GM23248 (cell line): ENCODE measurements around the gene NUP210. TPM values are rescaled to one million over a fixed set of nuclear protein-coding genes. Genes with fewer than 3 reads are reported as not detected.

Source experiments
- DNase-seq: peaks from one replicate; pipeline ENCODE4 v3.0.0-alpha.2; 2015
- H2AFZ ChIP-seq: fragments of 200-600 bp; sonication (generic); 2 replicates; pipeline ENCODE4 v1.6.1; 2016; ENCODE audit warnings: antibody characterized with exemption
- H3F3A ChIP-seq: fragments of 200-600 bp; sonication (generic); 2 replicates; pipeline ENCODE4 v1.6.1; 2016; ENCODE audit warnings: mild to moderate bottlenecking, antibody characterized with exemption, mixed run types; ENCODE audit not compliant: insufficient read depth
- H3K27ac ChIP-seq: fragments of 200-600 bp; sonication (generic); 2 replicates; pipeline ENCODE4 v1.5.1; 2016; ENCODE audit warnings: mild to moderate bottlenecking
- H3K27me3 ChIP-seq: fragments of 200-600 bp; sonication (generic); replicated peaks from 2 replicates; pipeline ENCODE4 v1.6.1; 2016; ENCODE audit warnings: mild to moderate bottlenecking; ENCODE audit not compliant: insufficient read depth
- H3K36me3 ChIP-seq: fragments of 200-600 bp; sonication (generic); 2 replicates; pipeline ENCODE4 v1.6.1; 2016; ENCODE audit warnings: low read depth, mild to moderate bottlenecking
- H3K4me1 ChIP-seq: fragments of 200-600 bp; sonication (generic); 2 replicates; pipeline ENCODE4 v1.6.1; 2016; ENCODE audit warnings: mild to moderate bottlenecking; ENCODE audit not compliant: insufficient read depth
- H3K4me2 ChIP-seq: fragments of 200-600 bp; sonication (generic); one replicate; pipeline ENCODE4 v1.6.1; 2016; ENCODE audit warnings: mild to moderate bottlenecking; ENCODE audit not compliant: unreplicated experiment
- H3K4me3 ChIP-seq: fragments of 200-600 bp; sonication (generic); 2 replicates; pipeline ENCODE4 v1.5.1; 2016; ENCODE audit warnings: mild to moderate bottlenecking
- H3K79me2 ChIP-seq: fragments of 200-600 bp; sonication (generic); 2 replicates; pipeline ENCODE4 v1.6.1; 2016; ENCODE audit warnings: mild to moderate bottlenecking; ENCODE audit not compliant: insufficient read depth
- H3K9ac ChIP-seq: fragments of 200-600 bp; sonication (generic); 2 replicates; pipeline ENCODE4 v1.6.1; 2016; ENCODE audit warnings: mild to moderate bottlenecking
- H3K9me2 ChIP-seq: fragments of 200-600 bp; sonication (generic); 2 replicates; pipeline ENCODE4 v1.6.1; 2016; ENCODE audit warnings: mixed run types, mild to moderate bottlenecking, moderate library complexity; ENCODE audit not compliant: insufficient read depth
- H3K9me3 ChIP-seq: fragments of 200-600 bp; sonication (generic); one replicate; pipeline ENCODE4 v1.6.1; 2017; ENCODE audit warnings: low read depth
- H4K20me1 ChIP-seq: fragments of 200-600 bp; sonication (generic); 2 replicates; pipeline ENCODE4 v1.6.0; 2016; ENCODE audit not compliant: insufficient read depth
- EZH2 ChIP-seq: fragments of 200-600 bp; sonication (generic); IDR thresholded peaks from 2 replicates; pipeline ENCODE4 v1.6.1; 2018; ENCODE audit warnings: antibody characterized with exemption, mild to moderate bottlenecking; ENCODE audit not compliant: insufficient read depth, poor library complexity, severe bottlenecking
- EZH2phosphoT487 ChIP-seq: fragments of 200-600 bp; sonication (generic); IDR thresholded peaks from 2 replicates; pipeline ENCODE4 v1.6.1; 2018; ENCODE audit warnings: antibody characterized with exemption, moderate library complexity, mild to moderate bottlenecking, low read depth; ENCODE audit not compliant: insufficient read depth
- WGBS, 2 experiments: methylation state at CpG; one replicate each; pipeline ENCODE4 v1.1.6; 2015 to 2017; ENCODE audit warnings: low lambda C conversion rate in 2 of 2, low coverage in 1 of 2; ENCODE audit errors: missing lambda C conversion rate in 2 of 2; 5-methylcytosine and 5-hydroxymethylcytosine counted together
- in situ Hi-C: fragments of 300-500 bp; cut with MboI; formaldehyde crosslinking; loops from 2 replicates; pipeline ENCODE4 v1.15.0; 2020
- polyA plus RNA-seq: library from polyadenylated mRNA; unstranded; fragments of >200 nt; fragmentation: Nextera tagmentation; extraction: Ambion mirVana; gene quantifications from 2 replicates; pipeline ENCODE4 v1.2.1, GENCODE V29; 2016
- total RNA-seq: library from RNA; depleted of rRNA; stranded (reverse); fragments of >200 nt; shearing (Covaris generic); gene quantifications from 2 replicates; pipeline ENCODE4 v1.2.3, GENCODE V29; 2014

The NUP210 gene
- total and polyA plus RNA-seq, 2 experiments from 2014 or later: 0.04 TPM; not detected in 1

- Histone ChIP-seq H3K9me2 (no peaks in the 10 kb centered on the region), H3K27ac (no peak overlapping the region), H3K27me3 (no peaks in the 10 kb centered on the region), H3K4me3 (no peak overlapping the region), H3F3A (no peaks in the 10 kb centered on the region), H3K36me3 (no peaks in the 10 kb centered on the region), H2AFZ (no peak overlapping the region), H3K79me2 (no peaks in the 10 kb centered on the region), H3K4me1 (no peaks in the 10 kb centered on the region), H4K20me1 (no peaks in the 10 kb centered on the region), H3K9ac (no peak overlapping the region), H3K9me3 (no peaks in the 10 kb centered on the region), H3K4me2 (no peak overlapping the region)
- DNase-seq: no peak
- TF ChIP-seq EZH2phosphoT487 (no peak), EZH2 (no peak)
- in situ Hi-C loops: no loop called here
- 56 to 70% methylated on average over 10 to 11 of the region's 11 CpGs for WGBS, 2 experiments
These were observed 113.1 kb downstream of the NUP210 start for GRCh38 chr3:13307041-13307440.

- no peaks in the 10 kb centered on the region for H3F3A ChIP-seq
- TF ChIP-seq EZH2phosphoT487 (no peak), EZH2 (no peak)
- H3K27me3 ChIP-seq: no peaks in the 10 kb centered on the region
- H3K4me2 ChIP-seq: no peak overlapping the region
- no peak overlapping the region for H2AFZ ChIP-seq
- H3K36me3 ChIP-seq: no peaks in the 10 kb centered on the region
- 28 to 34% methylated on average over 4 of the region's 4 CpGs for WGBS, 2 experiments
- H4K20me1 ChIP-seq: no peaks in the 10 kb centered on the region
- no peak overlapping the region for H3K9ac ChIP-seq
- H3K9me3 ChIP-seq: no peaks in the 10 kb centered on the region
- H3K4me1 ChIP-seq: no peaks in the 10 kb centered on the region
- no peak for DNase-seq
- H3K79me2 ChIP-seq: no peaks in the 10 kb centered on the region
- H3K9me2 ChIP-seq: no peaks in the 10 kb centered on the region
- no peak overlapping the region for H3K27ac ChIP-seq
- in situ Hi-C loops: no loop called here
- H3K4me3 ChIP-seq: no peak overlapping the region
These were observed 114.5 kb downstream of the NUP210 start for GRCh38 chr3:13305623-13306022.

- H2AFZ ChIP-seq: no peak overlapping the region
- no peak overlapping the region for H3K27ac ChIP-seq
- H4K20me1 ChIP-seq: no peaks in the 10 kb centered on the region
- H3K27me3 ChIP-seq: no peaks in the 10 kb centered on the region
- no peak overlapping the region for H3K9ac ChIP-seq
- no peaks in the 10 kb centered on the region for H3K36me3 ChIP-seq
- H3K4me3 ChIP-seq: no peak overlapping the region
- WGBS, 2 experiments: 74 to 76% methylated on average over 6 of the region's 6 CpGs
- no peaks in the 10 kb centered on the region for H3K9me2 ChIP-seq
- H3K4me2 ChIP-seq: no peak overlapping the region
- H3K4me1 ChIP-seq: no peaks in the 10 kb centered on the region
- H3K79me2 ChIP-seq: no peaks in the 10 kb centered on the region
- no peaks in the 10 kb centered on the region for H3K9me3 ChIP-seq
- in situ Hi-C loops: no loop called here
- TF ChIP-seq EZH2phosphoT487 (no peak), EZH2 (no peak)
- DNase-seq: no peak
- H3F3A ChIP-seq: no peaks in the 10 kb centered on the region
These were observed 116.7 kb downstream of the NUP210 start for GRCh38 chr3:13303410-13303809.

- Histone ChIP-seq H3K4me1 (no peaks in the 10 kb centered on the region), H3K27me3 (0 out of 2 replicates have a peak, but pooled peaks cover 5% of the 10 kb centered on the region), H3K9me2 (no peaks in the 10 kb centered on the region), H3K79me2 (no peaks in the 10 kb centered on the region), H3K9me3 (no peaks in the 10 kb centered on the region), H3K4me3 (no peak overlapping the region), H4K20me1 (no peaks in the 10 kb centered on the region), H3K27ac (no peak overlapping the region), H3K36me3 (no peaks in the 10 kb centered on the region), H3F3A (no peaks in the 10 kb centered on the region), H3K4me2 (no peak overlapping the region), H2AFZ (no peak overlapping the region), H3K9ac (no peak overlapping the region)
- in situ Hi-C loops: no loop called here
- WGBS, 2 experiments: 34 to 43% methylated on average over 12 to 14 of the region's 14 CpGs
- TF ChIP-seq EZH2: no peak
- peak; percentile 75 for DNase-seq
These were observed 118.7 kb downstream of the NUP210 start for GRCh38 chr3:13301286-13301987.
